SK-N-DZ (cell line): ENCODE data around the gene TRPC4AP.

ENCODE experiments used
- DNase-seq: peaks from one replicate; pipeline ENCODE4 v3.0.0-alpha.2; 2015; ENCODE audit warnings: low spot score

The TRPC4AP gene

GRCh38 chr20:35002426-35003210, 90.0 kb downstream of the TRPC4AP start:
- DNase-seq, result no peak

GRCh38 chr20:35001596-35002362, 90.8 kb downstream of the TRPC4AP start:
- no peak for DNase-seq

DNA sequence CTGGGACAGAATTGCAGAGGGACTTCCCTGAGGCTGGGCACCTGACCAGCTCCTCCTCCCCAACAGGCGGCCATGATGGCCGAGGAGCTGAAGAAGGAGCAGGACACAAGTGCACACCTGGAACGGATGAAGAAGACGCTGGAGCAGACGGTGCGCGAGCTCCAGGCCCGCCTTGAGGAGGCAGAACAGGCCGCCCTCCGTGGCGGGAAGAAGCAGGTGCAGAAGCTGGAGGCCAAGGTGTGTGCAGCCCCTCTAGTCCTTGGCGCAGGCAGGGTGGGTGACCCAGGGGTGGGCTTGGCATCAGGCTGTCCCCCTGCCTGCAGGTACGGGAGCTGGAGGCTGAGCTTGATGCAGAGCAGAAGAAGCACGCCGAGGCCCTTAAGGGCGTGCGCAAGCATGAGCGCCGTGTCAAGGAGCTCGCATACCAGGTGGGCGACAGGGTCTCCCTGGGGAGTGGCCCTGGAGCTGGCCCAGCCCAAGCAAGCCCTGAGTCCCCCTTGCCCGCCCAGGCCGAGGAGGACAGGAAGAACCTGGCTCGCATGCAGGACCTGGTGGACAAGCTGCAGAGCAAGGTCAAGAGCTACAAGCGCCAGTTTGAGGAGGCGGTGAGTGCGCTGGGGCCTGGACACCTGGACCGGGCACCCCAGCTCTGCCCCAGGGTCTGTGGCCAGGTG, 91.5 kb downstream of the TRPC4AP start:
- DNase-seq, result no peak

DNA sequence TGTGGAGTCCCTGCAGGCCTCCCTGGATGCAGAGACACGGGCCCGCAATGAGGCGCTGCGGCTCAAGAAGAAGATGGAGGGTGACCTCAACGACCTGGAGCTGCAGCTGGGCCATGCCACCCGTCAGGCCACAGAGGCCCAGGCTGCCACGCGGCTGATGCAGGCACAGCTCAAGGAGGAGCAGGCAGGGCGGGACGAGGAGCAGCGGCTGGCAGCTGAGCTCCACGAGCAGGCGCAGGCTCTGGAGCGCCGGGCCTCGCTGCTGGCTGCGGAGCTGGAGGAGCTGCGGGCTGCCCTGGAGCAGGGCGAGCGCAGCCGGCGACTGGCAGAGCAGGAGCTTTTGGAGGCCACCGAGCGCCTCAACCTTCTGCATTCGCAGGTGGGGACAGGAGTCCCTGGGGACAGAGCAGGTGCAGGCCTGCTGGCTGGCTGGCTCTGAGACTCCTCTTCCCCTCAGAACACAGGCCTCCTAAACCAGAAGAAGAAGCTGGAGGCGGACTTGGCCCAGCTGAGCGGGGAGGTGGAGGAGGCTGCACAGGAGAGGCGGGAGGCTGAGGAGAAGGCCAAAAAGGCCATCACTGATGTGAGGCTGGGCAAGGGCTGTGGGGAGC, 92.2 kb downstream of the TRPC4AP start:
- DNase-seq, result no peak

DNA sequence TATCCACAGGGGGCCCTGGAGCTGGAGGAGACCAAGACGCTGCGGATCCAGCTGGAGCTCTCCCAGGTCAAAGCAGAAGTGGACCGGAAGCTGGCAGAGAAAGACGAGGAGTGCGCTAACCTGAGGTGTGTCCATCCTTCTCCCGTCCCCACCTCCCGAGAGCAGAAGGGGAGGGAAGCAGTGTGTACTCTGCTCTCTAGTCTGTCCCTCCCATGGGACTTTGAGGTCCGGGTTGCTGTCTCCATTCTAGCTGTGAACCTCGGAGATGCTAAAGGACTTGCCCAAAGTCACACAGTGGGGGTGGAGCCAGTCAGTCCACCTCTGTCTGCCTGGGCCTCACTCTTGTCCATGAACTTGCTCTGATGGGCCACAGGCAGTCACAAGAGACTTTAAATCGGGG, 92.8 kb downstream of the TRPC4AP start:
- DNase-seq, result no peak

DNA sequence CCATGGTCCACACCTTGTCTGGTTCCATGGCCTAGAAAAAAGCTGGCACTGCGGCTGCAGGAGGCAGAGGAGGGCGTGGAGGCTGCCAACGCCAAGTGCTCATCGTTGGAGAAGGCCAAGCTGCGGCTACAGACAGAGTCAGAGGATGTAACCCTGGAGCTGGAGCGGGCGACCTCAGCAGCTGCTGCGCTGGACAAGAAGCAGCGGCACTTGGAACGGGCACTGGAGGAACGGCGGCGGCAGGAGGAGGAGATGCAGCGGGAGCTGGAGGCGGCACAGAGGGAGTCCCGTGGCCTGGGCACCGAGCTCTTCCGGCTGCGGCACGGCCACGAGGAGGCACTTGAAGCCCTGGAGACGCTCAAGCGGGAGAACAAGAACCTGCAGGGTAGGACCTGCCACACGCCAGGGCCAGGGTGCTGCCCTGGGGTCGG, 93.6 kb downstream of the TRPC4AP start:
- DNase-seq, result no peak

DNA sequence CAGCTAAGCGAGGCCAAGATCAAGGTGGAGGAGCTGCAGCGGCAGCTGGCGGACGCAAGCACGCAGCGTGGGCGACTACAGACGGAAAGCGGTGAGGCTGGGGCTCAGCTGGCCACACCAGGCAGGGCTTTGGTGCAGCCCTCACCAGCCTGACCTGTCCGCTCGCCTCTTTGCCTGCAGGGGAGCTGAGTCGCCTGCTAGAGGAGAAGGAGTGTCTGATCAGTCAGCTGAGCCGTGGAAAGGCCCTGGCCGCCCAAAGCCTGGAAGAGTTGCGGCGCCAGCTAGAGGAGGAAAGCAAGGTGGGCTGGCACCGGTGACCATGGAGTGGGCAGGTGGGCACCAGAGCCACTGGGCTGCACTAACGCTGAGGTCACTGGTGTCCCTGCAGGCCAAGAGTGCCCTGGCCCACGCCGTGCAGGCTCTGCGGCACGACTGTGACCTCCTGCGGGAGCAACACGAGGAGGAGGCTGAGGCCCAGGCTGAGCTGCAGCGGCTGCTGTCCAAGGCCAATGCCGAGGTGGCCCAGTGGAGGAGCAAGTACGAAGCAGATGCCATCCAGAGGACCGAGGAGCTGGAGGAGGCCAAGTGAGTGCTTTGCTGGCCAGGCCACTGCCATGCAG, 94.2 kb downstream of the TRPC4AP start:
- DNase-seq, result no peak

- no peak for DNase-seq
Measured at GRCh38 chr20:34997774-34998173, 94.8 kb downstream of the TRPC4AP start.

- peak; percentile 83 for DNase-seq
Measured at GRCh38 chr20:34997131-34997561, 95.5 kb downstream of the TRPC4AP start.

- DNase-seq, result no peak
Measured at GRCh38 chr20:34996243-34997028, 96.2 kb downstream of the TRPC4AP start.

DNA sequence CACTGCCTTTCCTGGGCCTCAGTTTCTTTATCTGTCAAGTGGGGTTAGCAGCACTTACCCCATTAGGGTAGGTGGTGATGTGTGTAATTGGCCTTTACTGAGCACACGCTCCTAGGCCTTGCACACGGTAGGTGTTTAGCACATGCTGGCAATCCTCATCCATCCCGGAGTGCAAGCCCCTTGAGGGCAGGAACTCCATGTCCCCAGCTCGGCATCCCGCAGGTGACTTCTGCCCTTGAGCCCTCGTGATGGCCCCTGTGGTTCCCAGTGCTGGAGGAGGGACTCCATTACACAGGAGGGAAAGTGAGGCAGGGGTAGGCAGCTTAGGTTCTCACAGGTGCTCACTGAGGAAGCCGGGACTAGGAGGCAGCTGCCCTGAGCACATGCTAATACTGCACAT, 96.9 kb downstream of the TRPC4AP start:
- no peak for DNase-seq

- no peak for DNase-seq
Measured at GRCh38 chr20:34995192-34995591, 97.4 kb downstream of the TRPC4AP start.

DNA sequence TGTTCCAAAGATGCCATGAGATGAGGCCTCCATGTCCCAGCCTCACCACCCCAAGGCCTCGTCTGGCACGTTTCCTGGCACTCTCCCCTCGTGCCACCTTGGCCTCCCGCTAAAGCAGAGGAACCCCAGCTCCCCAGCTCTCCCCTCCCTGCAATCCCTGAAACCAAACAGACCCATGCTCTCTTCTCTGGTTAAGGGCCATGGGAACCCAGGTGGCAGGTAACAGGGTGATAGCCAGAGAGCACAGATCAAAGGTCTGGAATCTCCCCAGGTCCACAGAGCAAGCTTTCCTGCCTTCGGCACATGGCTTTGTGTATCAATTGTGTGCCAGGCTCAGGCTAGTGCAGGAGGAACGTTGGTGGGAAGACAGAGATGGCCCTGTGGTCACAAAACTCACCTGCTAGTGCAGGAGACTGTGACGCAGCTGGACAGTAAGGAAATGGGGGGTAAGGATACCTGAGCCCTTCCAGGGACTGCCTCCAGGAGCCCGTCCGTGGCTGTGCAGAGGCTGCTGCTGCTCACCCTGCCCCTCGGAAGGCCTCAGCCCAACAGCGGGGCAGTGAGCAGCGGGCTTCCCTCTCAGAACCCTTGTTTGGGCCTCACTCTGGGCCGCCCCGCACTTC, 98.0 kb downstream of the TRPC4AP start:
- no peak for DNase-seq

- no peak for DNase-seq
Measured at GRCh38 chr20:34993941-34994508, 98.6 kb downstream of the TRPC4AP start.

DNA sequence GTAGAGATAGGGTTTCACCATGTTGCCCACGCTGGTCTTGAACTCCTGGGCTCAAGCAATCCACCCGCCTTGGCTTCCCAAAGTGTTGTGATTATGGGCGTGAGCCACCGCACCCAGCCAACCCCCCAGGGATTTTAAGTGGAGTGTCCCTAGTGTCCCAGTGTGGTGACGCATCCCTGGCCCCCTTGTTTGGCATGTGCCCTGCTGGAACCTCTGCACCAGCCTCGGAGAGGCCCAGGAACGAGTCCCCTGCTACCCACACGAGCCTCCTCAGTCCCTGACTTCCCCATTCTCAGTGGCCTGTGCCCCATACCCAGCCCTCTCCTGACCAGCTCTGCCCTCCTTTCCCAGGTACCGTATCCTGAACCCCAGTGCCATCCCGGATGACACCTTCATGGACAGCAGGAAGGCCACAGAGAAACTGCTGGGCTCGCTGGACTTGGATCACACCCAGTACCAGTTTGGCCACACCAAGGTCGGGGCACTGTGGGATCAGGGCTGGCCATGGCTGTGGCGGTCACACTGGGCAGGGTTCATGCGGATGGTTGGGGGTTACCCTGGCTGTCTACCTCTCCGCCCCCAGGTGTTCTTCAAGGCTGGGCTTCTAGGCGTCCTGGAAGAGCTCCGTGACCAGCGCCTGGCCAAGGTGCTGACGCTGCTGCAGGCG, 99.7 kb downstream of the TRPC4AP start:
- DNase-seq, result no peak

DNA sequence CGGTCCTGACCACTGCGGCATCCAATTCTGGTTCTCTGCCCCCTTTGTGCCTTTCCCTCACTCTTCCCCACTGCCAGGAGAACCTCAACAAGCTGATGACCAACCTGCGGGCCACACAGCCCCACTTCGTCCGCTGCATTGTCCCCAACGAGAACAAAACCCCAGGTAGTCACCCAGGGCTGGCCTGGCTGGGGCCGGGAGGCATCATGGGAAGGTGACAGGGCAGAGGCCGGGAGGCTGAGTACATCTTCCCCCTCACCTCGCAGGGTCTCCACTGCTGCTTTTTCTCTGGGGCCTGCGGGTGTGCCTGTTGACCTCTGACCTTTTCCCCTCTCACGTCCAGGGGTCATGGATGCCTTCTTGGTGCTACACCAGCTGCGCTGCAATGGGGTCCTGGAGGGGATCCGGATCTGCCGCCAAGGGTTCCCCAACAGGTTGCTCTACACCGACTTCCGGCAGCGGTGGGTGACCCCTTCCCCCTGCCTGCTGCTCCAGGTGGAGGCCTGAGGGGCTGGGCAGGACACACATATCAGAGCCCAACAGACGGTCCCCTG, 101.9 kb downstream of the TRPC4AP start:
- no peak for DNase-seq

DNA sequence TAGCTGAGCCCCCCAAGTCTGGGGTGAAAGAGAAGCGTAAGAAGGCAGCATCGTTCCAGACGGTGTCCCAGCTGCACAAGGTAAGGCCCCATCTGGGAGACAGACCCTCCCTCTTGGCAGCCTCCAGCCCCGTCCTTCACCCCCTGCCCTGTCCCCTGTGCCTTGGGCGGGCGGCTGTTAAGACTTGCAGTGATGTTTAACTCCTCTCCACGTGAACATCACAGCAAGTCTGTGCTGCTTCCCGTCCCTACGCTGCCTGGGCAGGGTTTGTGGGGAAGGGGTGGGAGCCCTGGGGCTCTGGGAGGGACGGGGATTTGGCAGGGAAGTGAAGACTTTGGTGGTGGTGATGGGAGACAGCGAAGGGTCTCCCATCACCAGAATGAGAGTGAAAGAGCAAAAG, 102.4 kb downstream of the TRPC4AP start:
- no peak for DNase-seq

DNA sequence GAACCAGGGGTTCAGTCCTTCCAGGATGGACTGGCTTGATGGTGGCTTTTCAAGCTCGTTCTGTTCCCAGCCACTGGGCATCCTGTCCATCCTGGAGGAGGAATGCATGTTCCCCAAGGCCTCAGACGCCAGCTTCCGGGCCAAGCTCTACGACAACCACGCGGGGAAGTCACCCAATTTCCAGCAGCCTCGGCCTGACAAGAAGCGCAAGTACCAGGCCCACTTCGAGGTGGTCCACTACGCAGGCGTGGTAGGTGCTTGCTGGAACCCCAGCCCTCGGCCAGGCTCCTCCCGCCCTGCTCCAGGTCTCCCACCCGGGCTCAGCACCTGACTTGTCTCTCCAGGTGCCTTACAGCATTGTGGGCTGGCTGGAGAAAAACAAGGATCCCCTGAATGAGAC, 102.9 kb downstream of the TRPC4AP start:
- DNase-seq, result no peak

GRCh38 chr20:34989118-34989517, 103.5 kb downstream of the TRPC4AP start:
- no peak for DNase-seq
